IPS-11a (cell line): Measurements from ENCODE around the gene SLC12A7.
"Not testable (repeated sequence)": the region's sequence is repeated elsewhere in the genome, so short reads cannot be mapped to it uniquely, and the experiment has no call there.

Experiments
- H3K4me3 ChIP-seq: one replicate; pipeline ENCODE4 v1.5.1; 2013; ENCODE audit warnings: low read depth, low read length, control low read depth

SLC12A7 gene

GRCh38 chr5:1111727-1112289, at the start of gene SLC12A7:
Gene SLC12A7, minus strand, starts transcription at chr5:1112063. Its CDS starts 72 bp downstream, at chr5:1111991.
- peak within 1 kb of the TSS; percentile 63 for H3K4me3 ChIP-seq

- H3K4me3 ChIP-seq, result no peak overlapping the region
Measured at GRCh38 chr5:1161108-1161832, 49.4 kb upstream of the SLC12A7 start.

DNA sequence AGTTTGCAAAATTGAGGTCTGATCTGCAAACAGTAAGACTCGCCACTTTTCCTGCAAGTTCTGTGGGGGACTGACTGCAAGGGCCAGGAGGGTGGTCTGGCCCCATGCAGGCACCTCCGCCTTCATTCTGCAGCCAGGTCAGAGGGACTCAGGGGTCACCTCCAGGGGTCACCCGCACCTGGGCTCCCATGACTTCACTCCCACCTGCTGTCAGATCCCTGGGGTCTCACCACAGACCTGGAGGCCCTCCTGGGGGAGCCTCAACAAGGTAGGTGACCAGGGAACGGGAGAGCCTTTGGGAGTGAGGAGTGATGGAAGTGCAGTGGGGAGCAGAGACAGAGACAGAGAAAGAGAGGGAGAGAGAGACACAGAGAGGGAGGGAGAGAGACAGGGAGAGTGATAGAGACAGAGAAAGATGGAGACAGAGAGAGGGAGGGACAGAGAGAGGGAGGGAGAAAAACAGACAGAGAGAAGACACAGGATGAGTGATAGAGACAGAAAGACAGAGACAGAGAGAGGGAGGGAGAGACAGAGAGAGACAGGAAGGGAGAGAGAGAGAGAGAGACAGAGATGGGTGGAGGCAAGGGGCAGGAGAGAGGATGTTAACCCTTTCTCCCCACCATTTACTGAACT, 48.0 kb upstream of the SLC12A7 start:
- no peak overlapping the region for H3K4me3 ChIP-seq

DNA sequence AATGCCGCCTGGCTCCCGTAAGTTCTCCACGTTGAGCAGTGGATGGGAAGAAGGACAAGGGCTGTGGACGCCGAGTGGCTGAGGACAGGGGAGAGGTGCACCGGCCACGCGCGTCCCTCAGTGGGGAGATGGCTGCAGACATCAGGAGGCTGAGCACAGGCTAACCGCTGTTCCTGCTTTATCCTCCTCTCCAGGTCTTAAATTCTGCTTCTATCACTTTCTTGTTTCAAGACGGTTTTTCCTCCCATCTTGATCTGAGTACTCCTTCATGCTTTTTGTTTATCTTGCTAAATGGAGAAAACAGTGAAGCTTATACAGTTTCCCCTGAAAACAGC, 47.4 kb upstream of the SLC12A7 start:
- H3K4me3 ChIP-seq, result no peak overlapping the region

DNA sequence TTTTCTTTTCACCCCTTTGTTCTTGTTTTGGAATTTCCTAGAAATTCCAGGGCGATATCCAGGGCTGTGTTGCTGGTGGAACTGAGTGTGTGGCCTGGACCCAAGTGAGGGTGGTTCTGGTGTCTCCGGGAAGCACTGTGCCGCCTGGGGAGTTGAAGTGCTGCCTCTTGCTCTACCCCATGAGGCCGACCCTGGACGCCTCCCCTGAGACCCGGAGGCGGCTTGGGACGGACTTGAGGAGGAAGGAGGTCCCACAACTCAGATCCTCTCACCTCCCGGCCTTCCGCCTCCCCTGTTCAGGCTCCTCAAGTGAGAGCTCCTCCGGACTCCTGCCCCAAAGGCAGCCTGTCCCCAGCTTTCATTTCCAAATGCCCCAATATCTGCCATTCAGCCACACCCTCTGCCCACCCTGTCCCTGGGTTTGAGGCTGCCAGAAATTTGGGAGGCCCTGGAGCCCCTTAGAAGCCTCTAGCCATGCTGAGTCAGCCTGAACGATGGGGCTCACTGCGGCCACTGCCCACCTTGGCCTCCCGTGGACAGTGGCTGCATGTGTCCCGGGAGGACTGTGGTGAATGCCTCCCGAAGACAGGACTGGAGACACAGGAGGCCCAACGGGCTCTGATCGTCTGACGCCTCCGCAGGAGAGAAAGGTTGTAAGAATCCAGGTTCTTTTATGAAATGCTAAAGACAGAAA, 46.9 kb upstream of the SLC12A7 start:
- H3K4me3 ChIP-seq, result no peak overlapping the region

DNA sequence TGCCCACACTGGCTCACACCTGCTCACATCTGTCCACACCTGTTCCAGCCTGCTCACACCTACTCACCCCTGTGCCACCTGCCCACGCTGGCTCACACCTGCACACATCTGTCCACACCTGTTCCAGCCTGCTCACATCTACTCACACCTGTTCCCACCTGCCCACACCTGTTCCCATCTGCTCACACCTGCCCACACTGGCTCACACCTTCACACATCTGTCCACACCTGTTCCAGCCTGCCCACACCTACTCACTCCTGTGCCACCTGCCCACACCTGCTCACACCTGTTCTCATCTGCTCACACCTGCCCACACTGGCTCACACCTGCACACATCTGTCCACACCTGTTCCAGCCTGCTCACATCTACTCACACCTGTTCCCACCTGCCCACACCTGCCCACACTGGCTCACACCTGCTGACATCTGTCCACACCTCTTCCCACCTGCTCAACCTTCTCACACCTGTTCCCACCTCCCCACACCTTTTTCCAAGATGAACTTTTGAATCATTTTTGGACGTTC, 45.7 kb upstream of the SLC12A7 start:
- H3K4me3 ChIP-seq, result not testable (repeated sequence)

DNA sequence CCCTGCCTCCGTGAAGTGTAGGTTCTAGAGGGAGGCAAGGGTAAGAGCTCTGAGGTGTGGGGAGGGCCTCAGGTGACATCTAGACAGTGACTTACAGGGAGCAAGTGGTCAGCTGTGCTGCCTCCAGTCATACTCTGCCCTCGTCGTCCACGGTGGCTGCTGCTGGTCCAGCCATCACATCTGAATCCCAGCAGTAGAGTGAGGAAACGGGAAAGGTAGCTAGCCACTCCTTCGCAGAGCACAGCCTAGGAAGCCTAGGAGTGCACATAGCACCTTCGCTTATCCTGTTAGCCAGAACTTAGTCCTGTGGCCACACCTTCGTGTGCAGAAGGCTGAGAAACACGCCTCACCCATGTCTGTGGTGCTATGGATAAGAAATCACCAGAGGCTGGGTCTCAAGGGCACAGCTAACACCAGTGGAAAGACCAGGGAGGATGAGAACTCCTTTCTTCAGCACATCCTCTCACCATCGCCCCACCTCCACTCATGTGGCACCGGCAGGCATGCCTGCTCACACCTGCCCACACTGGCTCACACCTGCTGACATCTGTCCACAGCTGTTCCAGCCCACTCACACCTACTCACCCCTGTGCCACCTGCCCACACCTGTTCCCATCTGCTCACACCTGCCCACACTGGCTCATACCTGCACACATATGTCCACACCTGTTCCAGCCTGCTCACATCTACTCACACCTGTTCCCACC, 45.0 kb upstream of the SLC12A7 start:
- no peak overlapping the region for H3K4me3 ChIP-seq

- H3K4me3 ChIP-seq, result peak overlapping the region; percentile 13
Measured at GRCh38 chr5:1156033-1156753, 44.3 kb upstream of the SLC12A7 start.

- H3K4me3 ChIP-seq, result peak overlapping the region; percentile 13
Measured at GRCh38 chr5:1155191-1156032, 43.5 kb upstream of the SLC12A7 start.

- no peak overlapping the region for H3K4me3 ChIP-seq
Measured at GRCh38 chr5:1153428-1153827, 41.6 kb upstream of the SLC12A7 start.

GRCh38 chr5:1152771-1153282, 41.0 kb upstream of the SLC12A7 start:
- H3K4me3 ChIP-seq, result no peak overlapping the region

DNA sequence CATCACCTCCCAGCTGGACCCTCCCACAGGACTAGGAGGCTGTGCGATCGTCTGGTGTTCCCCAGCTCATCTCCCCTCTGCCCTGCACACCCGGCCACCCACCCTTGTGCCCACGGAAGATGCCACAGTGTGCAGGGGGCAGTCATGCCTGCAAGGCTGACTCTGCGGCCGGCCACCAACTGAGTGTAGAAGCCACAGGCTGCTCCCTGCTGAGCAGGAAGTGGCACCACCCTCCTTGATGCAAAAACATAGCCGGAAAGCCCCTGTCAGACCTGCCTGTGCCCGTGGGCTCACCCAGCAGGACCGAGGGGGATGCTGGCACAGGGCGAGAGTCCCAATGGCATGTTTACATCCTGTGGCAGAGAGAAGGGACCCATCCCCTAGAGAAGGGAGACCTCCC, 40.3 kb upstream of the SLC12A7 start:
- no peak overlapping the region for H3K4me3 ChIP-seq

DNA sequence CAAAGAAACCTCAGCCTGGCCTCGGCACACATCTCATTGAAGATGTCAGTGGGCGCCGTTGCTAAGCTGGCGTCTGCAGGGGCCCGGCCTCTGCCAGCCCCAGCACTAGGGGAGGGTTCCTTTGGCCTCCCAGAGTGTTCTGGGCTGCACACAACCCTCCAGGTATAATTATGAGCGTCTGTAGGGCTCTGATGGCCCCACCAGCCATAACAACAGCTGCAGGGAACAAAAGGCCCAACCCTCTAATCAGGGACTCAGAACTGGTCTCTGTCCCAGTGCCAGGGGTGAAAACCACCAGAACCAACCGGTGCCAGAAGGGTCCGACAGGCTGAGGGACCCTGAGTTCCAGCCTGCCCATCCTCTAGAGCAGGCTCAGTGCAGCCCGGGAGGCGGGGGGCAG, 39.5 kb upstream of the SLC12A7 start:
- H3K4me3 ChIP-seq, result no peak overlapping the region

DNA sequence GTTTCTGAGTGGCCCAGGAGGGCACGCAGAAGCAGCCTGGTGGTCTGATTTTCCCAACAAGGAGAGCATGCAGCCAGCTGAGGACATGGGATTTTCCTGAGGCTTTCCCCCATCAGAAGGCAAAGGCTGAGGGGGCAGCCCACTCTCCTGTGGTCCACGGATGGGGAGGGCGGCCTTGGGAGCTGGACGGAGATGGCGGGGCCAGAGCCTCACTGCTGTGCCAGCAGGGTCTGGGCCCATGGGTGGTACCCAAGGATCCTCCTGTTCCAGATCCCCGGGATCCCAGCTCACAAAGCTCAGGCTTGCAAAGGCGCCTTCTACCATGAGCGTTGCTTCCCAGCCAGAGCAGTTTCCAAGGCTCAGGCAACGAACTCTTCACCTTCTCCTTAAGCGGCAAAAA, 39.0 kb upstream of the SLC12A7 start:
- no peak overlapping the region for H3K4me3 ChIP-seq

GRCh38 chr5:1144638-1145396, 33.0 kb upstream of the SLC12A7 start:
- no peak overlapping the region for H3K4me3 ChIP-seq

GRCh38 chr5:1144089-1144488, 32.2 kb upstream of the SLC12A7 start:
- H3K4me3 ChIP-seq, result no peak overlapping the region

GRCh38 chr5:1143670-1143951, 31.7 kb upstream of the SLC12A7 start:
- H3K4me3 ChIP-seq, result no peak overlapping the region

DNA sequence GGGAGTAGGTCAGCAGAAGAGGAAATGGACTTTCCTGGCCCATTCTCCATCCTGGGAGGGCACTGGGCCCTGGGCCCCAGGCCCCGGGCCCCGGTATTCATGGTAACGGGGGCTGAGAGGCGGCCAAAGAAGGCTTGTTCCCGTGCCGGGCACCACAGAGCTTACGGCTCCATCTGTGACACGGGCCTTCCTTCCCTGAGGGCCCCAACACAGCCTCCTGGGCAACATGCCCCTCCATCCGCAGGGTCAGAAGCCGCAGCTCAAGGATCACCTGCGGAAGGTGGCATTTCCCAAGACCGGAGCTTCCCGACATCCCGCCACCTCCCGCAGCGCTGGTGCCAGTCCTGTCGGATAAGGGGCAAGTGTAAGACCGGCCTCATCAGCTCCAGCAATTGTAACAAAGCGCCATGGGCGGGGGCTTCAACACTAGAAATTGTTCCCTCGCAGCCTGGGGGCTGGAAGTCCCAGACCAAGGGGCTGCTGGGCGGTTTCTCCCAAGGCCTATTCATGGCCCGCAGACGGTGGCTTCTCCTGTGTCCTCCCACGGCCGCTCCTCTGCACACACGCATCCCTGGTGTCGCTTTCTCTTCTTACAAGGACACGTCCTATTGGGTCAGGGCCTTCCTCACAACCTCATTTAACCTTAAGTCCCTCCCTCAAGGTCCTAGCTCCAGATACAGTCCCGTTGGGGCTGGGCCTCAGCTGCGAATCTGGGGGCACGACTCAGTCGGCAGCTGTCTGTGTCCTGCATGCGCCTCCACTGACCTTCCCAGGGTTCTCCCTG, 31.2 kb upstream of the SLC12A7 start:
- no peak overlapping the region for H3K4me3 ChIP-seq
